Body of pancreas (tissue), 4 donors: ENCODE data around the gene PALM3.

Source experiments
- POLR2A ChIP-seq, 3 donors: fragments of 450-650 bp; IDR thresholded peaks; one replicate each; pipeline ENCODE4 v1.6.1; 2016; ENCODE audit warnings: antibody characterized with exemption in 3 of 3, mild to moderate bottlenecking in 2 of 3
- TF ChIP-seq, protein P1 (sequence below), 7 experiments: fragments of 450-650 bp in 4 of 7; fragments of 200-600 bp in 3 of 7; sonication (generic) in 3 of 7; IDR thresholded peaks; one replicate each; pipeline ENCODE4 v1.5.1; 2016 to 2019; ENCODE audit warnings: antibody characterized with exemption in 7 of 7

DNA sequence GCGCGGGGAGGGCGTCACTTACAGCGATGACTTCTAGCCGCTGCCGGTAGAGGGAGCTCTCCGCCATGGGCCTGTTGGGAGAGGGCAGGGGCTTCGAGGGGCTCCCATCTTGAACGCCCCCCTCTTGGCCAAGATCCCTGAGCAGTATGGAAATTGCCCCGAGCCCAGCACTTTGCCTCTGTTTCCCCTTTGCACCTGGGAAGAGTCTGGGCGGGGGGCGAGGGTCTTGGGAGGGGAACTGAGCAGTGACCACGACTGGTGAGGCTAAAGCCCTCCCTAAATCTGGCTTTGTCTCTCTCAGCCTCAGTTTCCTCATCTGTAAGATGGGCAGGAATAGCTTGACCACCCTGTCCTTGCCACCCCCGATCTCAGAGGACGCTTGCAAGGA lies 2.8 kb downstream of the PALM3 start:
- TF ChIP-seq, protein P1, sequence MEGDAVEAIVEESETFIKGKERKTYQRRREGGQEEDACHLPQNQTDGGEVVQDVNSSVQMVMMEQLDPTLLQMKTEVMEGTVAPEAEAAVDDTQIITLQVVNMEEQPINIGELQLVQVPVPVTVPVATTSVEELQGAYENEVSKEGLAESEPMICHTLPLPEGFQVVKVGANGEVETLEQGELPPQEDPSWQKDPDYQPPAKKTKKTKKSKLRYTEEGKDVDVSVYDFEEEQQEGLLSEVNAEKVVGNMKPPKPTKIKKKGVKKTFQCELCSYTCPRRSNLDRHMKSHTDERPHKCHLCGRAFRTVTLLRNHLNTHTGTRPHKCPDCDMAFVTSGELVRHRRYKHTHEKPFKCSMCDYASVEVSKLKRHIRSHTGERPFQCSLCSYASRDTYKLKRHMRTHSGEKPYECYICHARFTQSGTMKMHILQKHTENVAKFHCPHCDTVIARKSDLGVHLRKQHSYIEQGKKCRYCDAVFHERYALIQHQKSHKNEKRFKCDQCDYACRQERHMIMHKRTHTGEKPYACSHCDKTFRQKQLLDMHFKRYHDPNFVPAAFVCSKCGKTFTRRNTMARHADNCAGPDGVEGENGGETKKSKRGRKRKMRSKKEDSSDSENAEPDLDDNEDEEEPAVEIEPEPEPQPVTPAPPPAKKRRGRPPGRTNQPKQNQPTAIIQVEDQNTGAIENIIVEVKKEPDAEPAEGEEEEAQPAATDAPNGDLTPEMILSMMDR (IDR thresholded peaks at IDR 0.05): peak; percentile 18 to 54 (median 33)
- no peak for TF ChIP-seq POLR2A (IDR thresholded peaks at IDR 0.05)
